GM12878 (cell line): ENCODE data around the gene ZBTB34. TPM values are rescaled to one million over a fixed set of nuclear protein-coding genes. Genes with fewer than 3 reads are reported as not detected.

Experiments
- ATAC-seq: fragments of 200-7000 bp; cut with Tn5 transposase; 3 replicates; pipeline ENCODE4 v1.9.1; 2020; ENCODE audit warnings: mild to moderate bottlenecking, moderate library complexity
- BruUV-seq: library from RNA; stranded (reverse); fragments of 400-500 nt; replicated peaks from 2 replicates; lab custom pipeline; 2021; lab: Mats Ljungman, UMichigan
- CTCF ChIA-PET: fragments of 300-600 bp; sonication (Branson Sonifier 250); formaldehyde crosslinking; extraction: SDS; loops from one replicate; lab custom pipeline; 2021; ENCODE audit warnings: inconsistent platforms; lab: Yijun Ruan, JAX
- POLR2A ChIA-PET: fragments of 350-600 bp; formaldehyde crosslinking; extraction: SDS; loops from one replicate; lab custom pipeline; 2021; ENCODE audit warnings: inconsistent platforms; lab: Charles Lee
- RAD21 ChIA-PET: fragments of 300-600 bp; sonication (Branson Sonifier 250); formaldehyde crosslinking; loops from one replicate; lab custom pipeline; 2023; ENCODE audit warnings: antibody characterized with exemption; ENCODE audit not compliant: unreplicated experiment; lab: Charles Lee
- SMC1A ChIA-PET: fragments of 300-600 bp; sonication (Branson Sonifier 250); formaldehyde crosslinking; loops from one replicate; lab custom pipeline; 2023; ENCODE audit not compliant: unreplicated experiment, uncharacterized antibody; lab: Charles Lee
- DNase-seq: peaks from one replicate; pipeline ENCODE4 v3.0.0-alpha.2; 2011; ENCODE audit warnings: low read depth, low spot score
- FAIRE-seq: peaks from 3 replicates; lab custom pipeline; 2011; peaks lifted over from hg19 to GRCh38; lab: Jason Lieb, UNC
- H2AFZ ChIP-seq: 2 replicates; pipeline ENCODE4 v1.6.0; 2011; ENCODE audit warnings: low read depth, low read length, control low read depth; ENCODE audit not compliant: control insufficient read depth
- H3K27ac ChIP-seq: 2 replicates; pipeline ENCODE4 v1.5.1; 2011; ENCODE audit warnings: control low read depth; ENCODE audit not compliant: control insufficient read depth, insufficient read depth
- H3K27me3 ChIP-seq, 2 experiments: replicated peaks in 1 of 2; 2 replicates each; pipeline versions ENCODE4 v1.6.0 to v1.6.1; 2011; ENCODE audit warnings: low read length in 1 of 2; ENCODE audit not compliant: control insufficient read depth in 2 of 2, insufficient read depth in 2 of 2
- H3K36me3 ChIP-seq, 2 experiments: 2 replicates each; pipeline ENCODE4 v1.5.1; 2011; ENCODE audit warnings: low read length in 1 of 2; ENCODE audit not compliant: control insufficient read depth in 2 of 2, insufficient read depth in 2 of 2
- H3K4me1 ChIP-seq: 2 replicates; pipeline ENCODE4 v1.6.1; 2011; ENCODE audit warnings: mild to moderate bottlenecking, low read length, moderate library complexity, mixed read lengths; ENCODE audit not compliant: control insufficient read depth, insufficient read depth
- H3K4me2 ChIP-seq: 2 replicates; pipeline ENCODE4 v1.6.0; 2011; ENCODE audit warnings: control low read depth; ENCODE audit not compliant: control insufficient read depth, insufficient read depth
- H3K4me3 ChIP-seq: fragments of 200-600 bp; sonication (generic); 2 replicates; pipeline ENCODE4 v1.5.1; 2016
- H3K79me2 ChIP-seq: 2 replicates; pipeline ENCODE4 v1.6.0; 2011; ENCODE audit warnings: low read length; ENCODE audit not compliant: control insufficient read depth, insufficient read depth
- H3K9ac ChIP-seq: 2 replicates; pipeline ENCODE4 v1.8.0; 2011; ENCODE audit warnings: low read length, control low read depth, mixed read lengths; ENCODE audit not compliant: control insufficient read depth, insufficient read depth
- H3K9me3 ChIP-seq: replicated peaks from 3 replicates; pipeline ENCODE4 v1.5.1; 2011; ENCODE audit warnings: mild to moderate bottlenecking, low read length; ENCODE audit not compliant: control insufficient read depth, insufficient read depth
- H4K20me1 ChIP-seq: 2 replicates; pipeline ENCODE4 v1.6.0; 2011; ENCODE audit not compliant: control insufficient read depth, insufficient read depth
- BCL11A ChIP-seq: IDR thresholded peaks from 2 replicates; pipeline ENCODE4 v1.6.1; 2011; ENCODE audit warnings: low read depth, low read length
- EED ChIP-seq: sonication (generic); IDR thresholded peaks from 2 replicates; pipeline ENCODE4 v1.6.1; 2016; ENCODE audit warnings: antibody characterized with exemption, low read depth
- POLR2AphosphoS2 ChIP-seq: IDR thresholded peaks from 2 replicates; pipeline ENCODE4 v1.6.1; 2011; ENCODE audit warnings: low read depth, mild to moderate bottlenecking, low read length, improper control_type of control experiment, moderate library complexity
- RBBP5 ChIP-seq: fragments of 200-600 bp; sonication (generic); conservative IDR thresholded peaks from 2 replicates; pipeline ENCODE4 v1.6.1; 2016
- SUPT20H ChIP-seq: IDR thresholded peaks from 2 replicates; pipeline ENCODE4 v1.6.1; 2011; ENCODE audit warnings: low read depth, mild to moderate bottlenecking, low read length, moderate library complexity, borderline replicate concordance; ENCODE audit not compliant: control insufficient read depth
- WGBS: methylation state at CpG from one replicate; pipeline ENCODE4 v1.1.6; 2016; ENCODE audit warnings: low lambda C conversion rate; ENCODE audit not compliant: insufficient replicate concordance, insufficient coverage; ENCODE audit errors: missing lambda C conversion rate; 5-methylcytosine and 5-hydroxymethylcytosine counted together
- in situ Hi-C: fragments of 300-500 bp; cut with MboI; formaldehyde crosslinking; loops from 9 replicates; pipeline ENCODE4 v1.14.3; 2018; ENCODE audit warnings: mixed read lengths
- intact Hi-C: fragments of 100-400 bp; cut with micrococcal nuclease; formaldehyde crosslinking; loops from one replicate; pipeline ENCODE4 v1.14.2; 2022; ENCODE audit not compliant: unreplicated experiment
- polyA plus RNA-seq, 11 experiments: library from polyadenylated mRNA; depleted of rRNA in 4 of 11; unstranded in 6 of 11; stranded (reverse) in 5 of 11; fragments of >200 nt; fragmentation: Nextera tagmentation in 4 of 11; fragmentation: Illumina TruSeq in 1 of 11; extraction: Ambion mirVana in 4 of 11; extraction: Trizol in 1 of 11; gene quantifications; 1 replicate in 1 of 11; 2 replicates in 10 of 11; pipeline versions ENCODE4 v1.2.1 to v1.2.3, GENCODE V29; 2011 to 2016; ENCODE audit warnings: inconsistent platforms in 2 of 11, missing spikeins in 2 of 11, low read depth in 1 of 11
- total RNA-seq, 4 experiments: library from RNA; depleted of rRNA in 3 of 4; stranded (reverse); fragments of >200 nt in 3 of 4; fragmentation: Illumina TruSeq in 1 of 4; extraction: Trizol in 1 of 4; gene quantifications; 2 replicates each; pipeline versions ENCODE4 v1.2.1 to v1.2.3, GENCODE V29; 2013 to 2021
- TF ChIP-seq, protein P1 (sequence below): fragments of 450-650 bp; IDR thresholded peaks from 2 replicates; pipeline ENCODE4 v1.6.1; 2016; ENCODE audit warnings: mild to moderate bottlenecking

ZBTB34 gene
- total and polyA plus RNA-seq, 10 of the 15 experiments (the other 5 are each of a cell fraction or from before 2014, with no cell fraction given), result 0.71 to 11.3 (median 3.8) TPM

GRCh38 chr9:126875756-126876510 is 15.5 kb downstream of the ZBTB34 start:
- H4K20me1 ChIP-seq, result no peaks in the 10 kb centered on the region
- ChIA-PET RAD21 (no interaction called here), CTCF (no interaction called here)
- BruUV-seq, result no TSS peak
- no peak overlapping the region for H3K4me3 ChIP-seq
- H3K4me1 ChIP-seq, result peaks cover 12% of the 10 kb centered on the region; the same call in 1 of the 2 replicates
- no peak overlapping the region for H3K4me2 ChIP-seq
- WGBS, result 56% methylated on average over 4 of the region's 4 CpGs
- DNase-seq, result no peak
- no peaks in the 10 kb centered on the region for H3K27me3 ChIP-seq
- peaks cover 3% of the 10 kb centered on the region for H3K79me2 ChIP-seq
- no peak overlapping the region for H3K27ac ChIP-seq
- TF ChIP-seq, protein P1, sequence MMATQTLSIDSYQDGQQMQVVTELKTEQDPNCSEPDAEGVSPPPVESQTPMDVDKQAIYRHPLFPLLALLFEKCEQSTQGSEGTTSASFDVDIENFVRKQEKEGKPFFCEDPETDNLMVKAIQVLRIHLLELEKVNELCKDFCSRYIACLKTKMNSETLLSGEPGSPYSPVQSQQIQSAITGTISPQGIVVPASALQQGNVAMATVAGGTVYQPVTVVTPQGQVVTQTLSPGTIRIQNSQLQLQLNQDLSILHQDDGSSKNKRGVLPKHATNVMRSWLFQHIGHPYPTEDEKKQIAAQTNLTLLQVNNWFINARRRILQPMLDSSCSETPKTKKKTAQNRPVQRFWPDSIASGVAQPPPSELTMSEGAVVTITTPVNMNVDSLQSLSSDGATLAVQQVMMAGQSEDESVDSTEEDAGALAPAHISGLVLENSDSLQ, result no peak
- TF ChIP-seq SUPT20H (no peak), EED (no peak), POLR2AphosphoS2 (no peak), RBBP5 (no peak), BCL11A (no peak)
- TF ChIP-seq, all 136 proteins: peak for 0
- ChIA-PET SMC1A (no interaction called here), POLR2A (interaction anchor here (0.6 kb wide), 1 partner anchor 68 kb away, joined by 5 read pairs; no protein-coding TSS in a partner anchor)
- Histone ChIP-seq H2AFZ (no peak overlapping the region), H3K9me3 (no peaks in the 10 kb centered on the region), H3K36me3 (peaks cover 8 to 16% of the 10 kb centered on the region in 2 experiments), H3K9ac (no peak overlapping the region)
- intact Hi-C loops (no loop called here), in situ Hi-C loops (no loop called here)
- ATAC-seq (no peak), FAIRE-seq (no peak)
